H7 (cell line): ENCODE results near the gene PNLIPRP3. TPM values are rescaled to one million over a fixed set of nuclear protein-coding genes. Genes with fewer than 3 reads are reported as not detected.
A peak's percentile ranks its signal among the peaks of the same experiment; 100 is the strongest.

Experiments used
- DNase-seq: peaks from one replicate; pipeline ENCODE4 v3.0.0; 2012
- H3K27me3 ChIP-seq: 2 replicates; pipeline ENCODE4 v1.6.0; 2011; ENCODE audit warnings: mild to moderate bottlenecking, low read length; ENCODE audit not compliant: control insufficient read depth, insufficient read depth
- H3K36me3 ChIP-seq: replicated peaks from 2 replicates; pipeline ENCODE4 v1.5.1; 2011; ENCODE audit warnings: low read length; ENCODE audit not compliant: control insufficient read depth, insufficient read depth
- H3K4me3 ChIP-seq: 2 replicates; pipeline ENCODE4 v1.5.1; 2011; ENCODE audit warnings: low read depth, mild to moderate bottlenecking, control low read depth, low read length, moderate library complexity; ENCODE audit not compliant: insufficient read depth
- total RNA-seq: library from RNA; depleted of rRNA; stranded (reverse); fragments of >200 nt; shearing (Covaris generic); gene quantifications from 2 replicates; pipeline ENCODE4 v1.2.3, GENCODE V29; 2014; rRNA removed

Gene PNLIPRP3
- total RNA-seq, 1 experiment from 2014 or later: not detected

DNA sequence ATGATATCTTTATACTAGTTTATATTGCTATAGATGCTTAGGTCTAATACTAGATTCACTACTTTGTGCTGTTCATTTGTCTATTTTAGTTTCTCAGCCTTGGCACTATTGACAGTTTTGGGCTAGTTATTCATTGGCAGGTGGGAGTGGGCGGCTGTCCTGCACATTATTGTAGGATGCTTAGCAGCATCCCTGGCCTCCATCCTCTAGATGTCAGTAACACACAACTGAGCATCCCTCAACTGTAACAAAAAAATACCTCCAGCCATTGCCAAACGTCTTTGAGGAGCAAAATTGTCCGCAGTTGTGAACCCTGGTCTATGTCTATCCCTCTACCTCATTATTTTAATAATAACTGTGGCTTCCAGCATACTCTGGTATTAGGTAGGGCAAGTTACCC, 83.7 kb downstream of the PNLIPRP3 start:
- H3K36me3 ChIP-seq: no peaks in the 10 kb centered on the region
- H3K4me3 ChIP-seq: no peak overlapping the region
- no peak for DNase-seq
- no peaks in the 10 kb centered on the region for H3K27me3 ChIP-seq

DNA sequence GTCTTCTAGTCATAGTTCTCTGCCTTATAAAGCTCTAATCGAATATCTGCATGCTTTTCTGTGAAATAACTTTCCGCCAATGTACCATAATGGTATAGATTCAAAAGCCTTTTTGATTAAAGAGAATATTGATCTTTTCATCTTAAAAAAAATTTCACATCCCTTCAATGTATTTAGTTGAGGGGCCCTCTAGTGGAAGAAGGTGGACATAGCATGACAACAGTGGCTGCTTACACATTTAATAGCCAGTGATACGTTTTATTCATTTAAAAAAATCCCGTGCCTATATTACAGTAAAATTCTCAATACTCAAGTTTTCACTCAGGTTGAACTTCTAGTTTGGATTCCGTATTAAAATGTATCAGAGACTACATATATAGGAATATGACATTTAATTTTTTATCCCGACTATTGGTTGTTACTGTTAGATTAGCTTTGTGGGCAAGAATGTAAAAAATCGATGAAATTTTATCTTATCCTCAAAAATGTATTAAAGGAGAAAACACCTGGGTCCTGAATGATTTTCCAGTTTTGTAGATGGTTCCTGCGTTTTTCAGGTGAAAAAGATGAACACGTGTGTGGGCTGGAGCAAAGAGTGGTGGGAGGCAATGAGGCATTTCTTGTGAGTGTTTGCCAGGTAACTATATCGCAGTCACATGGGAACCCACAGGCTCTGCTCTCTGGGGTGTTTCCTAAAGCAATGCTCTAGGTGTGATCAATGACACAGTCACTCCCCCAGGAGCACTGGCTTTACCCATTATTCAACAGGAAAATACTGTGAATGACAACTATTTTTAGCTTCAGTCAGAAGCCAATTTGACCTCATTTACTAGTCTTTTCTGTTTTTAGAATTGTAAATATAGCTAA, 94.0 kb downstream of the PNLIPRP3 start:
- no peaks in the 10 kb centered on the region for H3K36me3 ChIP-seq
- peak; percentile 52 for DNase-seq
- H3K4me3 ChIP-seq: no peak overlapping the region
- H3K27me3 ChIP-seq: no peaks in the 10 kb centered on the region

DNA sequence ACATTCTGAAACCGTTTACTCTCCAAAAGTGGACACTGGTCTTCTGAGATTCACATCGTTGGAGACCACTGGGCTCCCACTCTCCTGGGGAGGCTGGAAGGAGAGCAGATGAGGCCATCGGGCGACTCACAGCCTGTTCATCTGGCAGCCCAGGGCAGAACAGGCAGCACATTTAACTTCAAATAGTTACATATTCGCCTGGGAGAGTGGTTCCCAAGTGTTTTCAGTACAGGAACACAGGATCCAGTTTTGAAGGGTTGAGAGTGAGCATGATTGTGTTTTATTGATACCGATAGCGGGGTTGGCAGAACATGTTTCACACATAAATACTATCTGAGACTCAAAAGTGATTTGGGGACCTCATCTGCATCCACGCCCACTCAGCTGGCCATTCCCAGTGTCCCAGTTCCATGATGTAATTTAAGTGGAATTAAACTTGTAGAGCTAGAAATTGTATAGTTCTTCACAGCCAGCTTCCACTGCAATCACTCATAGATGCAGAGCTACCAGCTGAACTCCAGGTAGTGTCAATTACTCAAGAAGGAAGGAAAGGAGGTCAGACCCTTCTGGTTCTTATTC, 95.2 kb downstream of the PNLIPRP3 start:
- no peaks in the 10 kb centered on the region for H3K36me3 ChIP-seq
- no peak overlapping the region for H3K4me3 ChIP-seq
- no peak for DNase-seq
- no peaks in the 10 kb centered on the region for H3K27me3 ChIP-seq

DNA sequence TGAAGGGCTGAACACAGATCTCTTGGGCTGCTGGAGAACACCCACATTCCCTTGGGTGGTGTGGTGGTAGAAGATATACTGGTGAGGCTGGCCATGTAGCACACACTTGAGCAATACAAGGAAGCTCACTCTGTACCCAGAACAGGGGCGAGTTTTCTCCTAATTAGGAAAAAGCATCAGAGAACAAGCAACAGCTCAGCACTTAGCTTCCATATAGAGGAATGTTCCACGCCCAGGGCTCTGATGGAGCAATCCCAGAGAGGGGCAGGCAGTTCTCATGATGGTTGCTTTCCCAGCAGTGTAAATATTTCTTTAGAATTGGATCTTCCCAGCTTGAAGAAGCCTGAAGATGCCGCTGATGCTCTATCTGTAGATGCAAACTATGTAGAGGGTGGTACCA, 97.1 kb downstream of the PNLIPRP3 start:
- DNase-seq: no peak
- Histone ChIP-seq H3K36me3 (no peaks in the 10 kb centered on the region), H3K4me3 (no peak overlapping the region), H3K27me3 (no peaks in the 10 kb centered on the region)

DNA sequence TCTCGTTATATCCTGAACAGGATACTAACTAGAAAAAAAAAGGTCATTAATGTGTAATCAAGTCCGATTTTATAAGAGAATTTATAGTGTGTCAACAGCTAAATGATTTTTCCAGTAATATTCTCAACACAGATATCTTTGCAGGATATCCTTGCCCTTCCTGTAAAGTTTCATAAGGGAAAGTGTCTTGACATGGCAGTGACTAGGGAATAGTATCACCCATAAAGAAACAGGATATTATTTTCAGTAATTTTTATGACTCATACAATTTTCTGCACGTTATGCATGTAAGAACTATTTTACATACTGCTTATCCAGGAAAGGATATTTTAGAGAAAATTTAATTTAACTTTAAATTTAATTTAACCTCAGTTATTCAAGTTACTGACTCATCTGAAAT, 98.6 kb downstream of the PNLIPRP3 start:
- no peak for DNase-seq
- H3K4me3 ChIP-seq: no peak overlapping the region
- no peaks in the 10 kb centered on the region for H3K36me3 ChIP-seq
- no peaks in the 10 kb centered on the region for H3K27me3 ChIP-seq

Other genes with a start within 250 kb of the PNLIPRP3 start
- 1.6 and 1.7 TPM in 2 replicates for gene GFRA1, start 154.6 kb upstream of the PNLIPRP3 start, total RNA-seq
- 1.0 and 3.4 TPM in 2 replicates for gene CCDC172, start 103.4 kb upstream of the PNLIPRP3 start, total RNA-seq
- not detected in 2 replicates for gene PNLIP, start 118.1 kb downstream of the PNLIPRP3 start, total RNA-seq
- not detected in 2 replicates for gene PNLIPRP1, start 163.1 kb downstream of the PNLIPRP3 start, total RNA-seq
- gene PNLIPRP2, start 193.1 kb downstream of the PNLIPRP3 start, total RNA-seq: not detected in 2 replicates